Forelimb muscle (tissue), 1 donor: Measurements from ENCODE around the gene ADCY3. TPM values are rescaled to one million over a fixed set of nuclear protein-coding genes. Genes with fewer than 3 reads are reported as not detected.

Source experiments
- DNase-seq: peaks from one replicate; pipeline ENCODE4 v3.0.0-alpha.2; 2013; ENCODE audit warnings: low read depth
- polyA plus RNA-seq: library from polyadenylated mRNA; unstranded; fragments of 120-200 nt; gene quantifications from one replicate; pipeline ENCODE4 v1.2.1, GENCODE V29; 2013; ENCODE audit not compliant: insufficient read length

Gene ADCY3
- polyA plus RNA-seq, 1 donor: 22.0 TPM

GRCh38 chr2:24831221-24832072 is 88.6 kb downstream of the ADCY3 start:
- no peak for DNase-seq

- DNase-seq: no peak
Measured at GRCh38 chr2:24830786-24831185, 89.3 kb downstream of the ADCY3 start.

- no peak for DNase-seq
Measured at GRCh38 chr2:24830351-24830750, 89.7 kb downstream of the ADCY3 start.

- DNase-seq: no peak
Measured at GRCh38 chr2:24828238-24828996, 91.6 kb downstream of the ADCY3 start.

GRCh38 chr2:24827321-24828237 is 92.5 kb downstream of the ADCY3 start:
- peak; percentile 81 for DNase-seq

- DNase-seq: no peak
Measured at GRCh38 chr2:24826773-24827145, 93.3 kb downstream of the ADCY3 start.

- DNase-seq: no peak
Measured at GRCh38 chr2:24825883-24826772, 93.9 kb downstream of the ADCY3 start.

- DNase-seq: no peak
Measured at GRCh38 chr2:24824966-24825882, 94.8 kb downstream of the ADCY3 start.

GRCh38 chr2:24824071-24824588 is 95.9 kb downstream of the ADCY3 start:
- no peak for DNase-seq

GRCh38 chr2:24822049-24822706 is 97.9 kb downstream of the ADCY3 start:
- DNase-seq: no peak

GRCh38 chr2:24821433-24821891 is 98.6 kb downstream of the ADCY3 start:
- DNase-seq: no peak

GRCh38 chr2:24820598-24821432 is 99.2 kb downstream of the ADCY3 start:
- no peak for DNase-seq

- no peak for DNase-seq
Measured at GRCh38 chr2:24820175-24820513, 99.9 kb downstream of the ADCY3 start.

- no peak for DNase-seq
Measured at GRCh38 chr2:24819442-24820174, 100.4 kb downstream of the ADCY3 start.

- no peak for DNase-seq
Measured at GRCh38 chr2:24818721-24819167, 101.3 kb downstream of the ADCY3 start.

- DNase-seq: no peak
Measured at GRCh38 chr2:24816884-24817283, 103.2 kb downstream of the ADCY3 start.

GRCh38 chr2:24816404-24816803 is 103.6 kb downstream of the ADCY3 start:
- no peak for DNase-seq
